Body of pancreas (tissue), 4 donors: ENCODE data around the gene EHD3.

Experiments
- CTCF ChIP-seq, 7 experiments: fragments of 450-650 bp in 4 of 7; fragments of 200-600 bp in 3 of 7; sonication (generic) in 3 of 7; IDR thresholded peaks; one replicate each; pipeline ENCODE4 v1.5.1; 2016 to 2019; ENCODE audit warnings: antibody characterized with exemption in 7 of 7
- POLR2A ChIP-seq, 3 donors: fragments of 450-650 bp; IDR thresholded peaks; one replicate each; pipeline ENCODE4 v1.6.1; 2016; ENCODE audit warnings: antibody characterized with exemption in 3 of 3, mild to moderate bottlenecking in 2 of 3

DNA sequence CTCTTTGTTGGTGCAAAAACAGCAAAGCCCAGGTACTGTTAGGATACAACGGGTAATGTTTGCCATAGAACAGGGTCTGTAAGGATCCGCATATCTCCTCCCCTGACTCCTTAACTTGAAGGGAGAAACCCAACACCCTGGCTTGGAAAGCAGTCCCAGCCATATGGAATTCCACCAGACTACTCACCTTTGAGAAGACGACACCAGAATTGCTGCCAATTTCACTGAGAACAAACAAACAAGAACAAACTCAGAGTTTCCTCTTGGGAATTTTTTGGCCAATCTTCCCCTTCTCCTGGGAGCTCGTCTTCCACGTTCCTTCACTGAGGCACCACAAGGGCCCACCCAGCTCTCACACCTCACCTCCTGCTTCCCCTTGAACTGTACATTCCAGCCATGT is 45.8 kb upstream of the EHD3 start:
- TF ChIP-seq CTCF (IDR thresholded peaks at IDR 0.05) (no peak), POLR2A (IDR thresholded peaks at IDR 0.05) (no peak)
